Effector CD8-positive, alpha-beta T cell (primary cell): ENCODE data around the gene NR3C2.
"Not testable (repeated sequence)": the region's sequence is repeated elsewhere in the genome, so short reads cannot be mapped to it uniquely, and the experiment has no call there.

Experiments
- DNase-seq: peaks from one replicate; lab custom pipeline; 2025; lab: John Stamatoyannopoulos, UW

Gene NR3C2

GRCh38 chr4:148216321-148216720 is 225.9 kb downstream of the NR3C2 start:
- no peak for DNase-seq

DNA sequence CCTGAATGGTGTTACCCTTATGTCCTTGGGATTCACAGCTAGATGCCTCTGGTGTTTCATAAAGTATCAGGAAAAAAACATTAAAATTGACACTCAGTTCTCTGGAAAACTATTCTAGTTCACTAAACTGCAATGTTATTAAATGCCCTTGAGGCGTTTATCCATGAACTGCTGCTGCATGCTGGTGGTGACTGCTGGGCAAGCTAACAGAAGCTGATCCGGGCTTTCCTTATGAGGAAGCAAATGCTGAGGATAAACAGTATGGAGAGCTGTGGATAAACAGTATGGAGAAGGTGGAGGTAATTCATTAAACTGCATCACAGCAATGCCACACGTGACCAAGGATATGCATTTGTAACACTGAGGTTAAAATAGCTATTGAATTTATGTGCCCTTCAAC is 227.0 kb downstream of the NR3C2 start:
- DNase-seq = no peak

DNA sequence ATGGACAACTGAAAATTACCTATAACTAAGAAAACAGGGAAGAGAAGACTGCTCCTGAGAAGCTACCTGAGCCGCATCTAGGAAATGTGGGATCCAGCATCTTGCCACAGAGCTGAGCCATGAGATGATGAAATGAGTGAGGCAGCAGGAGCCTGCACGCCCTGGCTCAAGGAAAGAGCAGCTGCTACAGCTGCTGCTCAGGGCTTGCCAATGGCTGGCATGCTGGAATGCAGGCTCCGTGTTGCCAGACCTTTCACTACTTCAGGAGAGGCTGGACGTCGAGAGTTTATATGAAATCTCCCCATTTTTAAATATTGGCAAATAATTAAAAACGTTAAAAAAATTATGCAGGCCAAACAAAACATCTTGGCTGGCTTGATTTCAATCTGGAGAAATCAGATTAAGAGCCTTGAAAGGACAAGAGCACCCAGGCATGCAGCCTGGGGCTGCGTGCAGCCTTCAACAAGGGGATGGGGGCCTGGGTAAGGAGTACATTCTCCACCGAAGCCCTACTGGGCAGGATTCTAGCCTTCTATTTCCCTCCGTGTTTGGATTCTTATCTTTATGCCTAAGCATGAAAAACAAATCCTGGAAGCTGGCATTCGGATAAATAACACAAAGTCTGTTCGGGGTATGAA is 227.6 kb downstream of the NR3C2 start:
- DNase-seq = no peak

- DNase-seq = no peak
Observed at GRCh38 chr4:148211533-148211932, 230.7 kb downstream of the NR3C2 start.

DNA sequence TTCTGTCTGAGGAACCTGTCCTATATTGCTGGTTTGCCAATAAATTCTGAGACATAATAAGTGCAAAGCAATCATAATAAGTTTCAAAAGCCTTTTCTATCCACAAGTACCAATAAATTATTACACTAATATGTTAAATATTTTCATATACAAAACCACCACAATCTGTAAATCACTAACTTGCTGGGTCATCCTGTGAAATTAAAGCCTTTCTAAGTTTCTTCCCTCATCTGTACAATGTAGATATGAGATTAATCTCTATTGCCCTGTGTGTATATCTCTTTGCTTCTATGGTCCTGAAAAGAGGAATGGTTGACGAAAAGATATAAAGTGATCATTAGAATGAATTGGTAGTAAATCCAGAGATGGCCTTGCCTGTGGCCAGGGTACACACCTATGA is 231.6 kb downstream of the NR3C2 start:
- DNase-seq = no peak

GRCh38 chr4:148207068-148207467 is 235.1 kb downstream of the NR3C2 start:
- no peak for DNase-seq

DNA sequence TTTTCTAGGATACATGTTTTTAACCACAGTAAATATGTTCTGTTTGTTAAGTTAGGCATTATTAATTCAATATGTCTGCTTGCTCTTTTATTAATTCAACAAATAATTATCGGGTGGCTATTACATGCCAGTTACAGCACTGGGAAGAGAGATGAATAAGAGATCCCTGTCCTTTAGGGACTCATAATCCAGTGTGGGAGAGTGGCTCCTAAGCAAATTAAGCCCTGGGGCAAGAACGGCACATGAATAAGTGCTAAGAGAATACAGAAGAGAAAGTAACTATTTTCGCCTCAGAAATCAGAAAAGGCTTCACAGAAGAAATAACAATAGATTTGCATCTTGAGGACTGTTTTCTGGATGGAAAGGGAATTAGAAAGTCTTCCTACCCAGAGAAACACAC is 236.7 kb downstream of the NR3C2 start:
- no peak for DNase-seq

DNA sequence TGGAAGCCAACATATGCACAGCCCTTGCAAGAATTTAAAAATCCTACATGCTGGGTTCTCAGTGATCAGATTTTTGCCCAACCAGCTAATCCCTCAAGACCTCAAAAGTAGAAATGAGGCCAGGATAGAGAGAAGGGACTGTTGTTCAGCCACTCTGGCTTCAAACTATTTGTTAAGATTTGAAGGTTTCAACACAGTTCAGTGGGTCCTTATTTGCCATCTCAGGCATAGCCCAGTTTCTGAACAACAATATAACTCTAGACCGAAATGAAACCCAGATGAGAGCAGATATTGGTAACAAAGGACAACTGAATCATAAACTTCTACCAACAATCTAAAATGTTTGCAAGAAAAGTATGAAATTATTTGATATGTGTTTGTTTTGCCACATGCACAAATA is 237.3 kb downstream of the NR3C2 start:
- no peak for DNase-seq

DNA sequence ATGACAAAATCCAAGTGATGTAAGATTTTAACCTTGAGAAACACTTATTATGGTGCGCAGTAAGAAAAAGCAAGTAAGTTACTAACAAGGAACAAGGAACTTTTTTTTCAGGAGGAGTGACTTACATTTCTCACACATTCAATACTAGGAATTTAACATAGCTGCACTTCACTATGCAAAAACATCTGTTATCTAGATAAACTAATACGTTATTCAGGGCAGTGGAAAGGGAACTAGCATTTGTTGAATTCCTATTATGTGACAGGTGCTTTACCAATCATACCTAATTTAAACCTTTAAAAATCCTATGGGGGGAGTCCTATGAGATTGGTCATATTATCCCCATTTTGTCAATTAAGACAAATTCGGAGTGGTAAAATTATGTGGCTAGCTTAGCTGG is 238.0 kb downstream of the NR3C2 start:
- DNase-seq = no peak

DNA sequence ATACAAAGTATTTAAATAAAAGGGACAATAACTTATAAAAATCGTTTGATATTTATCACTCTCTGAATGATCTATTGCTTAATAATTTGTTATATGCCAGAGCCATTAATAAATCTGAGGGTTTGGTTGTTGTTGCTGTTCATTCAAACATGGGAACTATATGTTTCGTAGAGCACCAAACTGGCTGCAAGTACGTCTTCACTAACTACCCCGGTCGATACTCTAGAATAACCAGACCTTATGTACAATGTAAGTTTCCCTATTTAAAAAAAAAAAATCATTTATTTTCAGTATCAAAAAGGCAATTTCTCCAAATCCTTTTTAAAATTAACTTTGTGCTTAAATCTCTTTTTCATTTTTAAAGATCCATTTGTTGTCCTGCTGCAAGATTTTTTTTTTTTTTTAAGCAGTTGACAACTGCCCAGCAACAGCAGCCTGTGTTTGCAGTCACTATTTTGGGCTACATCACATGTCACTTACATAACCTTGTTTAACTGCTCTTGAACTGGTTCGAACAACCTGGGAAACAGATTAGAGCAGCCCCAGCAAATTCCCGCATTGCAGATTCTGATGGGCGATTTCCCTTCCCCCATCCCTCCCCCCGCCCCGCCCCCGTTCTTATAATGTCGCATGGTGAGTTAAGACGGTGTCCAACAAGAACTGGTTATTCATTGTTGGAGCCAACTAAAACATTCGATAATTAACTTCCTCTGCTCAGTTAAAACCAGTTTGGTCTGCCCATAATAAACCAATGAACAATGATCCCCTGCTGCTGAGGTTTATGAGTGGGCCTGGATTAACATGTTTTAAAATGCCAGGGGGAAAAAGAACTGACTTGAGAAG is 238.9 kb downstream of the NR3C2 start:
- no peak for DNase-seq

- no peak for DNase-seq
Observed at GRCh38 chr4:148200960-148201359, 241.3 kb downstream of the NR3C2 start.

DNA sequence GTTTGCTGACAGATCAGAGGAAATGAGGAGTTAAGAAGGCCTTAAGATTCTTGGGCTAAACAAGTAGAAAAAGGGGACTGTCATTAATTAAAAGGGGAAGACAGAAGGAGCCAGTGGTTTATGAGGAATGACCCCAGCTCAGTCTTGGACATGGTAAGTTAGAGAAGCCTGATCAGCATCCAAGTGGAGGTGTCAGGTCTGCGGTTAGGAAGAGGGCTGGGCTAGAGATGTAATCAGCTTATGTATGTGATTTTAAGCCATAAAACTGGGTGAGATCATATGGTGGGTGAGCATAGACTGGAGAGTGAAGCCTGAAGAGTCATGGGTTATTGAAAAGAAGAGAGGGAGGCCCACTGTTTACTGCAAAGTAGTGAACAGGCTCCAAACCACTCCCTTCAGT is 246.1 kb downstream of the NR3C2 start:
- no peak for DNase-seq

DNA sequence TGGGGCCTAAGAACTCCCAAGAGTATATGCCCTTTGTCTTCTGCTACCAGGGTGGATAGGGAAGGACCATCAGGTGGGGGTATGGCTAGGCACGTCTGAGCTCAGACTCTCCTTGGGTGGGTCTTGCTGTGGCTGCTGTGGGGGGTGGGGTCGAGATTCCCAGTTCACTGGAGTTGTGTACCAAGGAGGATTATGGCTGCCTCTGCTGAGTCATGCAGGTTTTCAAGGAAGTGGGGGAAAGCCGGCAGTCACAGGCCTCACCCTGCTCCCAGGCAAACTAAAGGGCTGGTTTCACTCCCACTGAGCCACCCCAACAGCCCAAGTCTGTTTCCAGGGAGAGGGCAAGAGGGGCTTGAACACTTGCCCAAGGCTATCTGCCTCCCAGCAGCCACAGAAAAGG is 249.7 kb downstream of the NR3C2 start:
- no peak for DNase-seq

- not testable (repeated sequence) for DNase-seq
Observed at GRCh38 chr4:148187454-148188222, 254.6 kb downstream of the NR3C2 start.

DNA sequence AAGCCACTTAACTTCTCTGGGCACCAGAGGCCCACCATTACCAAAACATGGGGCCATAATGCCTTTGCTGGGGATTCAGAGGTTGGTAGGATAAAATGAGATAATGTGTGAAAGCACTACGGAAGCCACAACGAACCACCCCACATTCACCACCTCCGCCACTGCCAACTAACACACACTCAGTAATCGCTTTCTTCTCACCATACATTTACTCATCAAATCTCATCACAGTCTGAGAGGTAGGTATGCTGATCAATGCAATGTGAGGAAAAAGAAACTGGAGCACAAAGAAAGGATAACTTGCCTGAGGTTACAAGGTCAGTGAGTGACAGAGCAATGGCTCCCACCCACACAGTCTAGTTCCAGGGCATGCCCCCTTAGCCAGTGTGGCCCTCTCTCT is 257.3 kb downstream of the NR3C2 start:
- DNase-seq = no peak

DNA sequence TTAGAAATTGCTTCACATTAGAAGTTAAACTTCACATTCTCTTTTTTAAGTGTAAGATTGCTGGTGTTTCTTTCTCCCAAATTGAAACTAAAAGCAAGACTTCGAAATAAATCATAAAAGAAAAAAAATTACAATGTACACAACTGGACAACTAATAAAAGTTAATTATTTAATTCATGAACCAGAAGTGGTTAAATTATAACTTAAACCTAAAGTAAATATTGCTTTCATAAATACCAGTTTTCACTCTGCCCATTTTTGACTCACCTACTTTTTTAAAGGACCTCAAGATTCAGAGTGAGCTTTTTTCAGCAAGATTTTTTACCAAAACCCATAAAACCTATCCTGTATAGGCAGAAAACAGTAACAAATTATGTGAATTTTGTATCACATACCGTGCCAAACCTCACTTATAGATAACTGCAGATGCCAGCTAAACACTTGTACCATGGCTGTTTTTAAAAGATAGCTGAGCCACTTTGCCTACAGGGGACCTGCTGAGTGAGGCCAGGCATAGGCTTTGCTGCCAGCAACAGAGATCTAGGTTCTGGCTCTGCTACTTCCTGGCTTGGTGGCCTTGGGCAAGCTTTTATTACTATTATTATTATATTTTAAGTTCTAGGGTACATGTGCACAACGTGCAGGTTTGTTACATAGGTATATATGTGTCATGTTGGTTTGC is 259.8 kb downstream of the NR3C2 start:
- no peak for DNase-seq

- no peak for DNase-seq
Observed at GRCh38 chr4:148173397-148174017, 268.7 kb downstream of the NR3C2 start.

- DNase-seq = no peak
Observed at GRCh38 chr4:148171596-148171995, 270.6 kb downstream of the NR3C2 start.

GRCh38 chr4:148170408-148171365 is 271.5 kb downstream of the NR3C2 start:
- no peak for DNase-seq

GRCh38 chr4:148166132-148166591 is 276.1 kb downstream of the NR3C2 start:
- no peak for DNase-seq
